Mesodermal cell (in vitro differentiated cells): ENCODE data around the gene ADCY9.
A peak's percentile ranks its signal among the peaks of the same experiment; 100 is the strongest.

ENCODE experiments used
- H3K27ac ChIP-seq: 2 replicates; pipeline ENCODE4 v1.7.0; 2013; ENCODE audit warnings: mild to moderate bottlenecking, low read depth, low read length, moderate library complexity; ENCODE audit not compliant: severe bottlenecking
- H3K36me3 ChIP-seq: 2 replicates; pipeline ENCODE4 v1.7.1; 2013; ENCODE audit warnings: mild to moderate bottlenecking, low read length, moderate library complexity; ENCODE audit not compliant: control insufficient read depth, insufficient read depth
- H3K4me1 ChIP-seq: one replicate; pipeline ENCODE4 v1.7.1; 2013; ENCODE audit warnings: mild to moderate bottlenecking, low read length; ENCODE audit not compliant: insufficient read depth, control insufficient read depth, poor library complexity, severe bottlenecking
- H3K4me3 ChIP-seq: 2 replicates; pipeline ENCODE4 v1.7.0; 2013; ENCODE audit warnings: low read length, control low read depth, mild to moderate bottlenecking; ENCODE audit not compliant: insufficient read depth, poor library complexity, severe bottlenecking; ENCODE audit errors: extremely low read depth
- H3K9me3 ChIP-seq: 2 replicates; pipeline ENCODE4 v1.7.1; 2013; ENCODE audit warnings: mild to moderate bottlenecking, low read length, moderate library complexity; ENCODE audit not compliant: control insufficient read depth
- WGBS, 2 experiments: methylation state at CpG; one replicate each; pipeline ENCODE4 v1.1.5; 2013; ENCODE audit warnings: missing lambda C conversion rate in 2 of 2; ENCODE audit not compliant: insufficient coverage in 2 of 2; 5-methylcytosine and 5-hydroxymethylcytosine counted together

ADCY9 gene

DNA sequence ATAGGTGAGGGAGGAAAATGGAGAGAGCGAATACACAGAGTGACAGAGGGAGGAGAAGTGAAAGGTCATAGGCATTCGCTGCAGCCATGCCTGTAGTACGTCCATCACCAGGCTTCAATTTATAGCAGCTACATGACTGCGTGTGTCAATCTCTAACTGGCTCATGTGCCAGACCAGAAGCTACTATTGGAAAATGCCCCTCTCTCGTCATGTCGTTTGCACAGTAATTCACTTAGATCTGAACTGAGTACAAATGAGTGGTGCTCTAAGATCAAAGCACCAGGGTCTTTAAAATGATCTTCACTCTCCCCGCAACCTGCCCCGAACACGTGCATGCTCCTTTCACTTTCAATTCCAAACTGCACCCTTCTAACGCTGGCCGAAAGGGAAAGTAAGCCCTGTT is 51.3 kb downstream of the ADCY9 start:
- 92 to 97% methylated on average over 10 to 11 of the region's 11 CpGs for WGBS, 2 experiments
- no peak overlapping the region for H3K4me3 ChIP-seq
- H3K4me1 ChIP-seq = peaks cover 1% of the 10 kb centered on the region
- no peak overlapping the region for H3K27ac ChIP-seq
- H3K36me3 ChIP-seq = no peaks in the 10 kb centered on the region
- peaks cover 7% of the 10 kb centered on the region for H3K9me3 ChIP-seq

DNA sequence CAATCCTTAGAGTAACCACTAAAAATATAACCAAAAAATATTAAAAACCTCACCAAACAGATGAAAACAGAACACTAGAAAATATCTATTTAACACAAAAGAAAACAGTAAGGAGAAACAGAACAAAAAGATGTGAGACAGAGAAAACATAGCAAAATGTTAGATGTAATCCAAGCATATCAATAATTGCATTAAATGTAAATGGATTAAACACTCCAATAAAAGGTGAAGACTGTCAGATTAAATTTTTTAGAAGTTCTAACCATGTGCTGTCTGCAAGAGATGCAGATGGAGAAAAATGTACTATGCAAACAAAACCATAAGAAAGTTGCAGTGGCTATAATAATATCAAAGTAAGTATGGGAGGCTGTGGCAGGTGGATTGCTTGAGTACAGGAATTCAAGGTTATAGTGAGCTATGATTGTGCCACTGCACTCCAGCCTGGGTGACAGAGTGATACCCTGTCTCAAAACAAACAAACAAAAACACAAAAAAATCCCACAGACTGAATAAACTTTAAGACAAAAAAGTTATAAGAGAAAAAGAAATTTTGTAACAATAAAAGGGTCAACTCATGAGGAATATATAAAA is 53.9 kb downstream of the ADCY9 start:
- no peak overlapping the region for H3K27ac ChIP-seq

DNA sequence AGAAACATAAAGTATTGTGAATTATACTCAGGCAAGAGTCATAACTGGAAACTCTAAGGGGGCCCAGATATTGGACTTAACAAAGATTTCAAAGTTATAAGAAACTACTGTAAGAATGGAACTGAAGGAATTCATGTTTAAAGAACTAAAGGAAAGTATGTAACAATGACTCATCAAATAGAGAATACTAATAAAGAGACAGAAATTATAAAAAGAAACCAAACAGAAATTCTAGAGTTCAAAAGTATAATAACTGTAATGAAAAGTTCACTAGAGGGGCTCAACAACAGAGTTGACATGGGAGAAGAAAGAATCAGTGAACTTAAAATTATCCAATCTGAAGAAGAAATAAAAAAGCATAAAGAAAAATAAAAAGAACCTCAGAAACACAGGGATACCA is 55.4 kb downstream of the ADCY9 start:
- Histone ChIP-seq H3K36me3 (no peaks in the 10 kb centered on the region), H3K4me1 (peaks cover 3% of the 10 kb centered on the region), H3K27ac (no peak overlapping the region), H3K9me3 (peaks cover 7% of the 10 kb centered on the region), H3K4me3 (no peak overlapping the region)

More for the DNA sequence above, 53.9 kb downstream of the ADCY9 start:
- no peaks in the 10 kb centered on the region for H3K36me3 ChIP-seq
- peaks cover 3% of the 10 kb centered on the region for H3K4me1 ChIP-seq
- peaks cover 7% of the 10 kb centered on the region for H3K9me3 ChIP-seq
- no peak overlapping the region for H3K4me3 ChIP-seq

DNA sequence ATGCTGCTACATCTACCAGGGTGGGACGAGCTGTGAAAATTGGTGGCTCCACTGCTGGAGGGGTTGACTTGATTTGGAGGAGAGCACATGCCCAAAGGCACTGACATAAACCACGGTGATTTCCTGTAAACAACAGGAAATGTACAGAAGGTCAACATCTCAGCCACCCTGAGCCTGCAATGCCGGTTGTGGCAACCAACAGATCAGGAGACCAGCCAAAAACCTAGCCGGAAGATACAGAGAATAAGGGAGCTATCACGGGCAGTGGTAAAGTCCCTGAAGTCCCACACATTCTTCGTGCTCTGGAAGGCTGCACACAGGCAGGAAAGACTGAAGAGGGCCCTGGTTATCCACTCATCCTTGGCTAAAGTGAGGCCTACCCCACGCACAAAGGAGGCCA is 56.2 kb downstream of the ADCY9 start:
- Histone ChIP-seq H3K36me3 (no peaks in the 10 kb centered on the region), H3K4me3 (no peak overlapping the region), H3K9me3 (peaks cover 7% of the 10 kb centered on the region), H3K27ac (no peak overlapping the region), H3K4me1 (peaks cover 3% of the 10 kb centered on the region)
- WGBS, 2 experiments = 76 to 81% methylated on average over 6 of the region's 7 CpGs

DNA sequence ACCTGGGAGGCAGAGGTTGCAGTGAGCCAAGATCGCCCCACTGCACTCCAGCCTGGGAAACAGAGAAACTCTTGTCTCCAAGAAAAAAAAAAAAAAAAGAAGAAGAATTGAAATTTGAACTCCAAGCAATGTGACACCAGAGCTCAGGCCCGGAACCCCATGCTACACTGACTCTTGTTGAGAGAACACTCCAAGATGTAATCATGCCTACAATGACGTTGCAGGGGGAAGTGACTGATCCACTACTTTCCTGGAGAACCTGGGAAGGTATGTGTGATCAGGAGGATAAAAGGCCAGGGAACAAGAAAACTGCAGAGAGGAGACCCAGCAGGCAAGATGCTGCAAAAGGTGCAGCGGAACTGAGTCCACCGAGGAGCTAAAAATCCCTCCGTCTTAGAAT is 57.9 kb downstream of the ADCY9 start:
- Histone ChIP-seq H3K36me3 (no peaks in the 10 kb centered on the region), H3K4me3 (no peak overlapping the region), H3K27ac (no peak overlapping the region), H3K4me1 (peaks cover 12% of the 10 kb centered on the region), H3K9me3 (peaks cover 7% of the 10 kb centered on the region)
- 90 to 100% methylated on average over 2 to 4 of the region's 6 CpGs for WGBS, 2 experiments

DNA sequence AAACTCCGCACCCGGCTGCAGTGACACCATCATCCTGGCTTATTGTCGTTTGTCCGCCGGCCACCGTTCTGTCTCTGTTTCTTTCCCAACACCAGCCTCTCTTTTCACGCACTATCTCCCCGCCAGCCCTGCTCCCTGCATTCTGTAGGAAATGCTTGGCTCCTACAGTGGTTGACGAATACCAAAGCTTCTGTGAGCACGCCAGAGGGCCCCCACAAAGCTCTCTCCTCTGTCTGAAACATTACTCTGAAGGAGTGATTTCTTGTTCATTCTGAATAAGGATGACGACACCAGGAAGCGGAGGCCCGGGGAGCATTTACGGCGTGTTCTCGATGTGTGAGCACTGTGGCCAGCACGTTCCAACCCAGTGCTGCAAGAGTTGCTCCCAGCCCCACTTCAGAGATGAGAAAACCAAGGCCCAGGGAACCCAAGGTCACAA is 58.8 kb downstream of the ADCY9 start:
- H3K27ac ChIP-seq = no peak overlapping the region
- 92 to 97% methylated on average over 14 to 16 of the region's 17 CpGs for WGBS, 2 experiments
- H3K4me3 ChIP-seq = no peak overlapping the region
- H3K36me3 ChIP-seq = no peaks in the 10 kb centered on the region
- peaks cover 20% of the 10 kb centered on the region for H3K4me1 ChIP-seq
- H3K9me3 ChIP-seq = peaks cover 6% of the 10 kb centered on the region

DNA sequence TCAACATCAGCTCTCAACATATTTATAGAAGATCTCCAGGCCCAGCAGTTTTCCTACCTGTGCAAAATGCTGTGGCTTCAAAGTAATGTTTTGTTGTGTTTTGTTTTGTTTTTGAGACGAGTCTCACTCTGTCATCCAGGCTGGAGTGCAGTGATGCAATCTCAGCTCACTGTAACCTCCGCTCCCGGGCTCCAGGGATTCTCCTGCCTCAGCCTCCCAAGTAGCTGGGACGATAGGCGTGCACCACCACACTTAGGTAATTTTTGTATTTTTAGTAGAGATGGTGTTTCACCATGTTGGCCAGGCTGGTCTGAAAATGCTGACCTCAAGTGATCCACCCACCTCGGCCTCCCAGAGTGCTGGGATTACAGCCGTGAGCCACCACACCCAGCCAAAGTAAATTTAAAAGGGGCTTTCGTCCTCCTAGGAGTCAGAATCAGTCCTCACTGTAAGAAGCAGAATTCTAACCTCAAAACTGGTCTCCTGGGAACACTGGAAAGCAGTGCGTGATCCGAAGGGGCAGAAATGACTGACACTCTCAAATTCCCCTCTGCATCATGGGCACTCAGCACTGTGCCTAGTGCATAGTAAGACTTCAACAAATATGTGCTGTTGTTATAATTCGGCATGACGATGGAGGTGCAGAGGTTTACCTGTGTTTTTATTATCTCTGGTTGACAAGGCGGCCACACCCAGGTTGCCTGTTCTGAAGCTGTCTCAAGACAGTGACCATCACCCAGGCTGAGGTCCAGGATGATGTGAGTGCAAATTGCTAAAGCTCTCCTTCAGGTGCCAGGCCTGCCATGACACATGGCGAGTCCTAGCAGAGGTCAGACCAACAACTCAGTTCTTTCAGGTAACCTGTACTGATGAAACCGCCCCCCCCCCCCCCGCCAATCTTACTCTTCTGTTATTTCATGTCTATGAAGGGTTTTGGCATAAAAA is 59.8 kb downstream of the ADCY9 start:
- 92 to 96% methylated on average over 9 of the region's 16 CpGs for WGBS, 2 experiments
- H3K36me3 ChIP-seq = no peaks in the 10 kb centered on the region
- H3K27ac ChIP-seq = no peak overlapping the region
- H3K4me1 ChIP-seq = peaks cover 26% of the 10 kb centered on the region
- H3K4me3 ChIP-seq = no peak overlapping the region
- H3K9me3 ChIP-seq = peaks cover 3% of the 10 kb centered on the region

DNA sequence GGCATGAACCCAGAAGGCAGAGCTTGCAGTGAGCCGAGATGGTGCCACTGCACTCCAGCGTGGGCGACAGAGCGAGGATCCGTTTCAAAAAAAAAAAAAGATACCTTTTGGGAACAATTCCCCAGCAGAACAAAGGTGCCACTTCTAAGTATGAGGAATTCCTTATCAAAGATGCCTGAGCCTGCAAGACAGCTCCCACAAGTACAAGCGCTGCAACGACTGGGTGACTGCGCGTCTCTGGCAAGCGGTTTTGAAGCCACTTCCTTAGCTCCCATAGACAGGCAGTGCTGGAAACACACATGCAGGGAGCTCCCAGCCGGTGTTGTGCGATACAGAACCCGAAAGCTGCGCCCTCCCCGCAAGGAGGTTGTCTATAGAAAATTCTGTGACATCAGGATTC is 60.5 kb downstream of the ADCY9 start:
- peaks cover 26% of the 10 kb centered on the region for H3K4me1 ChIP-seq
- H3K4me3 ChIP-seq = no peak overlapping the region
- H3K27ac ChIP-seq = no peak overlapping the region
- WGBS, 2 experiments = 94 to 95% methylated on average over 12 of the region's 15 CpGs
- no peaks in the 10 kb centered on the region for H3K9me3 ChIP-seq
- no peaks in the 10 kb centered on the region for H3K36me3 ChIP-seq

DNA sequence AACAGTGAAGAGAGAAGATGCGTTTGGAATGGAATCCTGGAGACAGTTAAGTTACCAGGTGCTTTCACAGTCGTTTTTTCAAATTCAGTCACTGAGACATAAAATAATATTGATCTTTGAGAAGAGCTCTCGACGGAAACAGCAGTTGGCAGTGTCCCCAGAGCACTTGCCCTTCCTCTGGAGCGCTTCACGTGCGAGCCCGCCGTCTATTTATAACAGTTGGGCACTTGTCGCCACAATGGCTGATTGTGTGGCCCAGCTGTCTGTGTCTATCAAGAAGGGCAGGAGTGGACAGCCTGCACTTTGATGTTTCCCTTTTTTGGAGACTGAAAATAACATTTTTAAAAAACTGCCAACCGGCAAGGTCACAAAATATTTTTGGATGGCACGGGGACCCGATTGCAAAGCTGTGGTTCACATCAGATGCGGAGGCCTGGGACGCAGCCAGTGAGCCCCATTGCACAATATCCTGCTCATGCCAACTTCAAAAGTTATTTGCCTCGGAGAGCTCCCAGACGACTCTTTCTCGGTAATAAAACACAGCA is 62.9 kb downstream of the ADCY9 start:
- Histone ChIP-seq H3K4me3 (no peak overlapping the region), H3K4me1 (peaks cover 23% of the 10 kb centered on the region), H3K9me3 (no peaks in the 10 kb centered on the region), H3K36me3 (no peaks in the 10 kb centered on the region), H3K27ac (peak overlapping the region; percentile 20)
- WGBS, 2 experiments = 84 to 93% methylated on average over 16 to 18 of the region's 18 CpGs

DNA sequence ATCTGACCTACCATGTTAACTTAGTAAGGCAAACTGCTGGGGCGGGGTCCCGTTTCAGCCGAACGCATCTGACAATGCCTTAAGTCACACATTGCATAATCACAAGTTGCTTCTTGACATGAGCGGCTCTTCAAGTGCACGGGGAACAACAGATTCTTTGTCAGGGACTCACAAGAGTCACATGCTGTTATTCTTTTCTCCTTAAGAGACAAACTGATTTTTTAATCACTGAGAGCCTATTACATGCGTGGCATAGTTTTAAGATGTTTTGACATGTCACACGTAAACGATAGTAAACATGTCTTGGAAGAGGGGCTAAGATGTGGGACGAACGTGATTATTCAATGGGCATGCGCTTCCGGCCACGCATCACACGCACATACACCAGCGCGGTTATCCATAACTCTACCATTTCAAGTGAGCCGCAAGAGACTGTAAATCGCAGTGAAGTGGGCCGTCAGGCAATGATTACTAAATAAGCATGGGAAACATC is 63.4 kb downstream of the ADCY9 start:
- Histone ChIP-seq H3K4me1 (peaks cover 23% of the 10 kb centered on the region), H3K9me3 (no peaks in the 10 kb centered on the region), H3K36me3 (no peaks in the 10 kb centered on the region), H3K4me3 (no peak overlapping the region), H3K27ac (peak overlapping the region; percentile 20)
- WGBS, 2 experiments = 94 to 95% methylated on average over 15 to 17 of the region's 20 CpGs
